GM23338 (cell line): Measurements from ENCODE around the gene UBE2V1. TPM values are rescaled to one million over a fixed set of nuclear protein-coding genes. Genes with fewer than 3 reads are reported as not detected.

Source experiments
- CREB1 ChIP-seq: fragments of 250-450 bp; sonication (Bioruptor Pico); IDR thresholded peaks from 2 replicates; pipeline ENCODE4 v1.5.0; 2020; ENCODE audit warnings: low read depth, mild to moderate bottlenecking, moderate library complexity
- CTCF ChIP-seq, 2 experiments: fragments of 200-600 bp in 1 of 2; sonication (generic) in 1 of 2; conservative IDR thresholded peaks; 2 replicates each; pipeline versions ENCODE4 v1.5.1 to v1.6.1; 2016 to 2017; ENCODE audit warnings: antibody characterized with exemption in 2 of 2, low read depth in 2 of 2, mild to moderate bottlenecking in 2 of 2, moderate library complexity in 1 of 2
- ETS1 ChIP-seq: IDR thresholded peaks from 2 replicates; pipeline ENCODE4 v1.6.1; 2016; ENCODE audit warnings: antibody characterized with exemption
- EZH2 ChIP-seq: fragments of 200-600 bp; sonication (generic); IDR thresholded peaks from one replicate; pipeline ENCODE4 v1.8.0; 2017; ENCODE audit warnings: antibody characterized with exemption, mild to moderate bottlenecking, low read depth; ENCODE audit not compliant: unreplicated experiment
- EZH2phosphoT487 ChIP-seq: fragments of 200-600 bp; sonication (generic); IDR thresholded peaks from one replicate; pipeline ENCODE4 v1.8.1; 2018; ENCODE audit warnings: antibody characterized with exemption; ENCODE audit not compliant: unreplicated experiment
- JUNB ChIP-seq: IDR thresholded peaks from one replicate; pipeline ENCODE4 v1.6.1; 2016; ENCODE audit warnings: antibody characterized with exemption; ENCODE audit not compliant: unreplicated experiment
- NANOG ChIP-seq: IDR thresholded peaks from 2 replicates; pipeline ENCODE4 v1.6.1; 2016; ENCODE audit warnings: antibody characterized with exemption, borderline replicate concordance
- POLR2AphosphoS5 ChIP-seq: IDR thresholded peaks from 2 replicates; pipeline ENCODE4 v1.6.1; 2016; ENCODE audit warnings: antibody characterized with exemption, low read depth
- STAT1 ChIP-seq: IDR thresholded peaks from one replicate; pipeline ENCODE4 v1.6.1; 2016; ENCODE audit warnings: antibody characterized with exemption; ENCODE audit not compliant: unreplicated experiment
- ZNF114 ChIP-seq: fragments of 250-450 bp; sonication (Bioruptor Pico); IDR thresholded peaks from 2 replicates; pipeline ENCODE4 v1.5.0; 2020; ENCODE audit warnings: mild to moderate bottlenecking, moderate library complexity
- ZNF331 ChIP-seq: fragments of 250-450 bp; sonication (Bioruptor Pico); IDR thresholded peaks from 2 replicates; pipeline ENCODE4 v1.5.0; 2020; ENCODE audit warnings: low read depth, mild to moderate bottlenecking, moderate library complexity
- polyA plus RNA-seq: library from polyadenylated mRNA; unstranded; fragments of >200 nt; fragmentation: Nextera tagmentation; extraction: Ambion mirVana; gene quantifications from 2 replicates; pipeline ENCODE4 v1.2.1, GENCODE V29; 2016
- total RNA-seq: library from RNA; depleted of rRNA; stranded (reverse); fragments of >200 nt; shearing (Covaris generic); gene quantifications from 2 replicates; pipeline ENCODE4 v1.2.3, GENCODE V29; 2014
- TF ChIP-seq, protein P1 (sequence below): IDR thresholded peaks from one replicate; pipeline ENCODE4 v1.6.1; 2018; ENCODE audit warnings: antibody characterized with exemption; ENCODE audit not compliant: unreplicated experiment

UBE2V1 gene
- total and polyA plus RNA-seq, 2 experiments from 2014 or later: 105 to 302 TPM

DNA sequence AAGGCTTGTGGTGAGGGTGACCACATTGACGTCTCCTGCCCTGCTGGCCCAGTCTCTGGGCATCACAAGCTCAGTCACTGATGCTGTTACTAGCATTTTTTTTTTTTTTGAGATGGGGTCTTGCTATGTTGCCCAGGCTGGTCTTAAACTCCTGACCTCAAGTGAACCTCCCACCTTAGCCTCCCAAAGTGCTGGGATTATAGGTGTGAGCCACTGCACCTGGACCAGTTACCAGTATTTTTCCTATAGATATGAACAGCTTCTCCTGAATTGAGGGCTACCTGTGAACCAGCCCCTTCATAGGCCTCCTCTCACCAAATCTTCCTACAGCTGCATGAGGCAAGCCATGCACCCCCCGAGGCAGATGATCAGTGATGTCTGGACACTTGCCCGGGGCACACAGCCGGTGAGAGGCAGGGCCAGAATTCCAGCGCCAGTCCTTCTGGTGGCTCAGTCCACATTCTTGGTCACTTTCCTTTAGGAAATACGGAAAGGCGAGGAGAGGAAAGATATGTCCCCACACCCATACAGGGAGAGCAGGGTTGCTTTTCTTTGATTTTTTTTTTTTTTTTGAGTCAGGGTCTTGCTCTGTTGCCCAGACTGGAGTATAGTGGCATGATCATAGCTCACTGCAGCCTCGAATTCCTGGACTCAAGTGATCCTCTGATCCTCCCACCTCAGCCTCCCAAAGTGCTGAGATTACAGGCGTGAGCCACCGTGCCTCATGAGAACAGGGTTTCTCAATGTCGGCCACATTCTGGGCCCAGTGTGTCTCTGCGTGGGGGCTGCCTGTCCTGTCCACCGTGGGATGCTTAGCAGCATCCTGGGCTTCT, 50.7 kb downstream of the UBE2V1 start (continued):
- TF ChIP-seq, protein P1, sequence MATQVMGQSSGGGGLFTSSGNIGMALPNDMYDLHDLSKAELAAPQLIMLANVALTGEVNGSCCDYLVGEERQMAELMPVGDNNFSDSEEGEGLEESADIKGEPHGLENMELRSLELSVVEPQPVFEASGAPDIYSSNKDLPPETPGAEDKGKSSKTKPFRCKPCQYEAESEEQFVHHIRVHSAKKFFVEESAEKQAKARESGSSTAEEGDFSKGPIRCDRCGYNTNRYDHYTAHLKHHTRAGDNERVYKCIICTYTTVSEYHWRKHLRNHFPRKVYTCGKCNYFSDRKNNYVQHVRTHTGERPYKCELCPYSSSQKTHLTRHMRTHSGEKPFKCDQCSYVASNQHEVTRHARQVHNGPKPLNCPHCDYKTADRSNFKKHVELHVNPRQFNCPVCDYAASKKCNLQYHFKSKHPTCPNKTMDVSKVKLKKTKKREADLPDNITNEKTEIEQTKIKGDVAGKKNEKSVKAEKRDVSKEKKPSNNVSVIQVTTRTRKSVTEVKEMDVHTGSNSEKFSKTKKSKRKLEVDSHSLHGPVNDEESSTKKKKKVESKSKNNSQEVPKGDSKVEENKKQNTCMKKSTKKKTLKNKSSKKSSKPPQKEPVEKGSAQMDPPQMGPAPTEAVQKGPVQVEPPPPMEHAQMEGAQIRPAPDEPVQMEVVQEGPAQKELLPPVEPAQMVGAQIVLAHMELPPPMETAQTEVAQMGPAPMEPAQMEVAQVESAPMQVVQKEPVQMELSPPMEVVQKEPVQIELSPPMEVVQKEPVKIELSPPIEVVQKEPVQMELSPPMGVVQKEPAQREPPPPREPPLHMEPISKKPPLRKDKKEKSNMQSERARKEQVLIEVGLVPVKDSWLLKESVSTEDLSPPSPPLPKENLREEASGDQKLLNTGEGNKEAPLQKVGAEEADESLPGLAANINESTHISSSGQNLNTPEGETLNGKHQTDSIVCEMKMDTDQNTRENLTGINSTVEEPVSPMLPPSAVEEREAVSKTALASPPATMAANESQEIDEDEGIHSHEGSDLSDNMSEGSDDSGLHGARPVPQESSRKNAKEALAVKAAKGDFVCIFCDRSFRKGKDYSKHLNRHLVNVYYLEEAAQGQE: no peak
- TF ChIP-seq CREB1 (CRISPR knock-in tag) (no peak), ZNF331 (CRISPR knock-in tag) (no peak), EZH2 (no peak), ETS1 (no peak), NANOG (no peak), POLR2AphosphoS5 (no peak), CTCF (conservative IDR thresholded peaks at IDR 0.05; ENCODE audit: low read depth in 2 of 2) (no peak), ZNF114 (no peak), EZH2phosphoT487 (no peak), STAT1 (no peak), JUNB (no peak)
